GM19099 (cell line): ENCODE measurements around the gene PARP11.

Experiments used
- POLR2A ChIP-seq: IDR thresholded peaks from 3 replicates; pipeline ENCODE4 v1.6.1; 2011; ENCODE audit warnings: low read depth; ENCODE audit not compliant: insufficient read length; ENCODE audit errors: extremely low read depth

The PARP11 gene

DNA sequence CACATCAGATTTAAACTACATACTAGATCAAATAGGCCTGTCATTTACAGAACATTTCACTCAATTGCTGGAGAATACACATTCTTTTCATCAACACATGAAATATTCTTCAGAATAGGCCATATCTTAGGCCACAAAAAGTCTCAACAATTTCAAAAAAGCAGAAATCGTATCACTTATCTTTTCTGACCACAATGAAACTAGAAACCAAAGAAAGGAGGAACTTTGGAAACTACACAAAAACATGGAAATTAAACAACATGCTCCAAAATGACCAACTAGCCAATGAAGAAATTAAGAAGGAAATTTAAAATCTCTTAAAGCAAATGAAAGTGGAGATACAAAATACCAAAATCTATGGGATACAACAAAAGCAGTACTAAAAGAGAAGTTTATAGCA, 35.1 kb downstream of the PARP11 start:
- no peak for TF ChIP-seq POLR2A

- no peak for TF ChIP-seq POLR2A
These were observed 36.1 kb downstream of the PARP11 start for GRCh38 chr12:3837049-3837448.

DNA sequence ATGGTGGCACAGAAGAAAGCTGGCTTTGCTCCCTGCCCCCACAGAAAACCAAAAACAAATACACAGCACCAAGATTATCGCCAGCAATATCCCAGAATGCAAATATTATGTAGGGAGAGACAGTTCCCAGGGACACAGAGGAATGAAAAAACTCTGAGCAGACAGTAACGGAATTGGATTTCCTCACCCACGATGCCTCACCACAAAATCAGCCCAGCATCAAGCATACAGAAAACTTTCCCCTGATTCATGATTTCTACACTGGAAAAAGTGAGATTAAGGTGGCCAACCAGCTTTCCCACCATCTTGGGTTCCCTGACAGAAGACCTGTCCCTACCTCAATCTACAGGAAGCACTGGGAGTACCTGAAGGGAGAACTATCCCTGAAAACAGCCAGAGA, 36.6 kb downstream of the PARP11 start:
- no peak for TF ChIP-seq POLR2A

DNA sequence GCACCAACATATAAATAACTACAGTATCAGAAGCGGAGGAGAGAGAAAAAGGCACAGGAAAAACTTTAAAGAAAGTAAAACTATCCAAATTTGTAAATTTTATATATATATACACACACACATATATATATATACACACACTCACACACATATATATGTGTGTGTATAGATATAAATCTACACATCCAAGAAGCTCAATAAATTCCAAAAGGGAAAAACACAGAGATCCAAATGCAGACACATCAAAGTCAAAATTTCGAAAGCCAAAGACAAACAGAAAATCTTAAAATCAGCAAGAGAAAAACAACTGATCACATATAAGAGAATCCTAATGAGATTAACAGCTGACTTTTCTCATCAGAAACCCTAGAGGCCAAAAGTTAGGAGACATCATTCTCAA, 37.3 kb downstream of the PARP11 start:
- no peak for TF ChIP-seq POLR2A

DNA sequence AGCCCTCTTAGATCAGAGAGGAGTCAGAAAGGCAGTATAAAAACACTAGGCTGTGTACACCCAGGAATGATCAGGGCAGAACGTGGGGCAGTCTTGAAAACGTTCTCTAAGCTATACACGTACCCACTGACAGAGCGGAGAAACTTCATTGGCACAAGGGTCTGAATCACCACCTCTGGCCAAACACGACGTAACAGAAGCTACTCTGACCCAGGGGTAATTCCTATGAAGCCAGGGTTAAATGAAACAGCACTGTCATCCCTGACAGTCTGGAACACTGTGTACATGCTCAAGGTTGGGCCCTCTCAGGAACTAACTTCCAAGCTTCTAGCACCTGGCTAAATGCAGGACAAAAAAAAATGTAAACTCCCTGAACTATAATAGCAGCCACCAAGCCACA, 38.4 kb downstream of the PARP11 start:
- TF ChIP-seq POLR2A, result no peak

GRCh38 chr12:3833670-3834310, 39.4 kb downstream of the PARP11 start:
- no peak for TF ChIP-seq POLR2A

GRCh38 chr12:3832738-3833137, 40.5 kb downstream of the PARP11 start:
- TF ChIP-seq POLR2A, result no peak

GRCh38 chr12:3828888-3829287, 44.3 kb downstream of the PARP11 start:
- TF ChIP-seq POLR2A, result no peak

GRCh38 chr12:3827301-3828000, 45.7 kb downstream of the PARP11 start:
- TF ChIP-seq POLR2A, result peak; percentile 16

- no peak for TF ChIP-seq POLR2A
These were observed 51.8 kb downstream of the PARP11 start for GRCh38 chr12:3821441-3821840.

DNA sequence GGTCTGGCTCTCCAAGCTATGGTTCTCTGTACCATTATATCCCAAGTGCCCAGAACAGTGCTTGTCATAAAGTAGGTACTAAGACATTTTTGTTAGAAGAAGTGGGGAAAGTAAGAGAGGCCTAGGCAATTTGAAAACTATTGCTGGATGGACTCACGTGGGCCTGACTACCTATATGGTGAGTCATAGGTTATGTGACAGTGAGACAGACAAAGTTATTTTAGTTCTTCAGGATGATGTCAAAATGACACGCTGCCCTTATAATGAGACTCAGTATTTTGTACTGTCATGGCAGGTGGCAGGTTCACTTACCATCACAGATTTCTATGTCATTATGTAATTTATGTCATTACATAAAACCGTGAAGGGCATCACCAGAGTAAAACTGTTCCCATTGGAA, 53.1 kb downstream of the PARP11 start:
- TF ChIP-seq POLR2A, result no peak

DNA sequence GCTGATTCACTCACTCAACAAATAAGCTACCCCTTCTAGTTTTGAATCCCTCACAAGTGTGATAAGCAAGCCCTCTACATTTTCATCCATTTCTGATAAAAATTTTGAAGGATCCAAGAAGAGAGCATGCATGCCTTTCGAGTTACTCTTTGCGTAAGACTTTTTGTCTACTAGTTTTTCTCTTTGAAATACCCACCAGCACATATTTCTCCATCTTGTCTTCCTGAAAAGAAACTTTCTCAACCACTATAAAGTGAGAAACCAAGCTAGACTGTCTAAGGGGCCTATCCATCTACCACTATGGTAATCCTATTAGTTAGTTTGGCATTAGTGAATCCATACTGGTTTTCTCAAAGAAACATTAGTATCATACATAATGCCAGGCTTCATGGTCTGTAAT, 56.9 kb downstream of the PARP11 start:
- no peak for TF ChIP-seq POLR2A

DNA sequence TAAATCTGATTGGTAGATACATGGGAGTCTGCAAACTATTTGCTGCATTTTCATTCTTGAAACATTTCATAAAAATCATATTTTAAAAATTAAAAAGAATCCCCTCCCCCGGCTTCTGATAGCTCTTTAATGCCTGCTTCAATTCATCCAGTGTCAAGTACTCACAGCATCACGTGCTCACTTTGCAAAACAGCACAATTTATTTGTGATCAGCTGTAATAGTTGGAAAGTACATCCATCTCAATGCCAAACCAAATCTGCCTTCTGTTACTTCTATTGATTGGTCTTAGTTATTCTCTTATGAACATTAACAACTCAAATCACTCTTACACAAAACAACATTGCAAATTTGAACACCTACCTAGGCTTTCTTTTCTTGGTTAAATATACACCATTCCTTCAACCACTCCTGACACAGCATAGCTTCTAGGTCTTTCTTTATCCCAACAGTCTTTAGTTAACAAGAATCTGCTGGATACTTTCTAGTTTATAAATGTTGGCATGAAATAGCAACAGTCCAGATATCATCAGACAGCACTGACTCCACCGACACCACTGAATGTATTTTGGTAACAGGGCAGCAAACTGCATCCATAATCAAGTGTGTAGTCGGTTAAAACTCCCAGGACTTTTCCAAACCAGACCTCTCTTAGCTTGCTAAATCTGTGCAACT, 58.0 kb downstream of the PARP11 start:
- TF ChIP-seq POLR2A, result no peak

- no peak for TF ChIP-seq POLR2A
These were observed 62.7 kb downstream of the PARP11 start for GRCh38 chr12:3810540-3810939.

- no peak for TF ChIP-seq POLR2A
These were observed 63.2 kb downstream of the PARP11 start for GRCh38 chr12:3810016-3810370.

DNA sequence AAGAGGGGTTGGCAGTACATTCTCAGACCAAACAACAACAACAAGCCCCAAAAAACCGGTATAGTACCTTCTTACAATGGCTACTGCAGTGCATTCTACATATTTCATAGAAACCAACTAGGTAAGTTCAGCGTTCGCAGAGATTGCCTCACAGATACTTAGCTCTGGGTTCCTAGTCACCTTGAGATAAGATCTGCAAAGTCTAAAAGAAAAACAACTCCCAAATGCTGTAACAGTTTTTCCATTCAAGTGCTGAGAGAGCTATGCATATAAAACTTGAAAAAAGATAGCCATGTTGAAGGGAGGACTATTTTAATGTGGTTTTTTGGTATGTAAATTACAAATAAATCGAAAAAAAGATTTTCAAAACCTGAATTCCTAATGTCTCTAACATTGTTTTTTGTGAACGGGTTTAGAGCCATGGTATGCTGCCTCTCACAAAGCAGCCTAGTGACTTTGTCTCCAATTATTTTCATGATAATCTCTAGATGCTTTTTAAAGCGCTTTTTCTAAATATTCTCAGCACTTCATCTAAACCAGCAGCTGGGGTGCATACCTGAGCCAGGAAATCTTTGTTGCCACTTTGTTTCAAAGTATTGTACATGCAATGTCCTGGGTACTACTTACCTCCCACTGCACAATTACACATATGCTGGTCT, 63.7 kb downstream of the PARP11 start:
- no peak for TF ChIP-seq POLR2A
